Activated B cell treated with CpG ODN at 0.5 μM for 24 hours (primary cell): ENCODE data around the gene UBE2E3. TPM values are rescaled to one million over a fixed set of nuclear protein-coding genes. Genes with fewer than 3 reads are reported as not detected.

ENCODE experiments used
- ATAC-seq: fragments of 200-7000 bp; cut with Tn5 transposase; one replicate; pipeline ENCODE4 v1.10.0; 2021; ENCODE audit warnings: low read depth, mild to moderate bottlenecking, moderate library complexity
- CTCF ChIA-PET: fragments of 350-600 bp; sonication (Branson Sonifier 250); formaldehyde crosslinking; loops from one replicate; lab custom pipeline; 2021; ENCODE audit warnings: antibody characterized with exemption; lab: Charles Lee
- POLR2A ChIA-PET: fragments of 350-600 bp; sonication (Branson Sonifier 250); formaldehyde crosslinking; loops from one replicate; lab custom pipeline; 2021; ENCODE audit warnings: antibody characterized with exemption; lab: Charles Lee
- DNase-seq: peaks from one replicate; pipeline ENCODE4 v3.0.0; 2022
- H3K27ac Mint-ChIP-seq: one replicate; pipeline ENCODE4 v1.8.0; 2020; ENCODE audit warnings: mixed read lengths
- H3K27me3 Mint-ChIP-seq: one replicate; pipeline ENCODE4 v1.8.0; 2021; ENCODE audit warnings: mixed read lengths
- H3K36me3 Mint-ChIP-seq: one replicate; pipeline ENCODE4 v1.8.0; 2021; ENCODE audit warnings: low read depth, mixed read lengths
- H3K4me1 Mint-ChIP-seq: one replicate; pipeline ENCODE4 v1.8.0; 2021; ENCODE audit warnings: mixed read lengths
- H3K4me3 Mint-ChIP-seq: one replicate; pipeline ENCODE4 v1.8.0; 2020; ENCODE audit warnings: mild to moderate bottlenecking, mixed read lengths
- H3K9me3 Mint-ChIP-seq: one replicate; pipeline ENCODE4 v1.8.0; 2020; ENCODE audit warnings: mixed read lengths
- intact Hi-C: fragments of 100-400 bp; cut with micrococcal nuclease; formaldehyde crosslinking; loops from one replicate; pipeline ENCODE4 v1.15.1; 2024
- total RNA-seq: library from RNA; stranded (reverse); gene quantifications from 2 replicates; pipeline ENCODE4 v1.2.3, GENCODE V29; 2022
- TF ChIP-seq, protein P1 (sequence below): fragments of 200-600 bp; IDR thresholded peaks from one replicate; pipeline ENCODE4 v1.8.0; 2022; ENCODE audit warnings: antibody characterized with exemption, mild to moderate bottlenecking

UBE2E3 gene
- total RNA-seq, 1 donor from 2014 or later: 33.6 TPM

DNA sequence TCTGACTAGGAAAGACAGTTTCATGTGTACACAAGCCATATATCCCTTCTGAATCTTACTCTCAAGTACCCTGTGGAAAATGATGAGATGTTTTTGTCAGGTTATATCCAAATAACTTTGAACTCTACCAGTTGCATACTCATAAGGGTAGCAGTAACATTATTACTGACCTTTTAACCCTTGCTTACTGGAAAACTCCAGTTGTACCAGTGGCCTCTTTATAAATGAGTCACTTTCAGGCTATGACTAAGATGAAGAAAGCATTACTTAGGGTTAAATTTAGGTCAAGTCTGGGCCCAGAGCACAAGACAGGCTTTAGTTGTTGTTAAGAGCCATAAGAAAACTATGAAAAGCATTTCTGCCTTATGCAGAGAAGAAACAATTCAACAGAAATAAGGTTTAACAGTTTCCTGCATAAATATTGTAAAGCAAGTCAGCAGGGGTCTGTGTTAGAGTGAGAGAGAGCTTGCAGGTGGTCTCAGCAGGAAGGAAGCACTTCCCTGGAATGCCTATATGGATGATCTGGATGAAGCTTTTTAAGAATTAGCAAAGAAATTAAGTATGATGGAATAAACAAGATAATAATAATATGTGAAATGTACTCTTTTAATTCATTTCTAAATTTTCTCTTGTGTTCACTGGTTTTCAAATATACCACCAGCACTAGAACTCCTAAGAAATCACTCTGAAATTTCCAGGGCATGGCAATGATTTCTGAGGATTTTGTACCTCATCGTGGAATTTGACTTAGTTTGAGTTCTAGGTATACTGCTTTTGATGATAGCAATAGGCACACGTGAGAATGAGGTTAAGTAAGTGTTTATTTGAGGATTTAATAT is 126.6 kb downstream of the UBE2E3 start:
- Mint-ChIP-seq H3K4me3 (no peak overlapping the region), H3K36me3 (no peaks in the 10 kb centered on the region), H3K27ac (no peak overlapping the region), H3K27me3 (no peaks in the 10 kb centered on the region), H3K4me1 (peaks cover 8% of the 10 kb centered on the region), H3K9me3 (no peaks in the 10 kb centered on the region)
- ChIA-PET POLR2A (no interaction called here), CTCF (interaction anchor here (0.7 to 4.5 kb wide), 6 partner anchors 198 to 609 kb away, joined by 3 to 57 read pairs (median 28); partner anchors contain the start of gene ITGA4)
- TF ChIP-seq, protein P1, sequence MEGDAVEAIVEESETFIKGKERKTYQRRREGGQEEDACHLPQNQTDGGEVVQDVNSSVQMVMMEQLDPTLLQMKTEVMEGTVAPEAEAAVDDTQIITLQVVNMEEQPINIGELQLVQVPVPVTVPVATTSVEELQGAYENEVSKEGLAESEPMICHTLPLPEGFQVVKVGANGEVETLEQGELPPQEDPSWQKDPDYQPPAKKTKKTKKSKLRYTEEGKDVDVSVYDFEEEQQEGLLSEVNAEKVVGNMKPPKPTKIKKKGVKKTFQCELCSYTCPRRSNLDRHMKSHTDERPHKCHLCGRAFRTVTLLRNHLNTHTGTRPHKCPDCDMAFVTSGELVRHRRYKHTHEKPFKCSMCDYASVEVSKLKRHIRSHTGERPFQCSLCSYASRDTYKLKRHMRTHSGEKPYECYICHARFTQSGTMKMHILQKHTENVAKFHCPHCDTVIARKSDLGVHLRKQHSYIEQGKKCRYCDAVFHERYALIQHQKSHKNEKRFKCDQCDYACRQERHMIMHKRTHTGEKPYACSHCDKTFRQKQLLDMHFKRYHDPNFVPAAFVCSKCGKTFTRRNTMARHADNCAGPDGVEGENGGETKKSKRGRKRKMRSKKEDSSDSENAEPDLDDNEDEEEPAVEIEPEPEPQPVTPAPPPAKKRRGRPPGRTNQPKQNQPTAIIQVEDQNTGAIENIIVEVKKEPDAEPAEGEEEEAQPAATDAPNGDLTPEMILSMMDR: no peak
- intact Hi-C loops: loop anchor here (10.0 kb wide), 1 partner anchor 798 kb away; no protein-coding TSS in a partner anchor
- DNase-seq (no peak), ATAC-seq (peak; percentile 80)

DNA sequence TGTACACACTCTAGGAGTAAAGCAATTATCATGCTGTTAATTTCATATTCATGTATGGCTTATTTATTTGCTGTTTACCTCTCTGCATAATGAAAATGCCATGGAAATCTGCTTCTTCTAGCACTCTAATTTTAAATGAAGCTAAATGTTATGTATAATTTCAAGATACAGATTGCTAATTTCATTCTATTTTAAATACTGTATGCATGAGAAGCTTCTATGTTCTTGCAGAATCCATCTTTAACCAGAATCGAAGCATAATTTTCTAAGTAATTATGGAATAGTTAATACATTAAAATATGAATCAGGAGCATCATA is 127.2 kb downstream of the UBE2E3 start:
- intact Hi-C loops: loop anchor here (10.0 kb wide), 1 partner anchor 797 kb away; no protein-coding TSS in a partner anchor

DNA sequence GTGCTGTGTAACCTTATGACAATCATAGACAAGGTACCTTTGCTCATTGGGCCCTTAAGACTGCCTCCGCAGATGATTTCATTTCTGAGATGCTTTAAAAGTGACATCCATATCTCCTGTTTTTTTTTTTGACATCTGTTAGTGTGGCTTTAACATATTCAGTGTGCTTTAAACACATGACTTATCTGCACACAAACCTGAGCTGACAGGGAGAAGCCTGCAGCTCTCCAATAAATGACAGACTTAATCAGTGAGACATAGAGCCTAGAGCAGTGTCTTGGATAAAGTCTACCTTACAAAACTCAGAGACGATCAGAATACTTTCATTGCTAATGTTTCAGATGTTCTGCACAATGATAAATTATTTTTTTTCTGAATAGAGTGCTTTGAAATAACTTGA is 130.7 kb downstream of the UBE2E3 start:
- CTCF ChIA-PET: interaction anchor here (1.1 kb wide), 1 partner anchor 16 kb away, joined by 3 read pairs; no protein-coding TSS in a partner anchor
- no peak overlapping the region for H3K27ac Mint-ChIP-seq

More for the DNA sequence above, 127.2 kb downstream of the UBE2E3 start:
- TF ChIP-seq, protein P1: no peak
- Mint-ChIP-seq H3K4me1 (peaks cover 8% of the 10 kb centered on the region), H3K9me3 (no peaks in the 10 kb centered on the region), H3K36me3 (no peaks in the 10 kb centered on the region), H3K27ac (no peak overlapping the region), H3K27me3 (no peaks in the 10 kb centered on the region), H3K4me3 (no peak overlapping the region)
- POLR2A ChIA-PET: no interaction called here
- no peak for ATAC-seq
- CTCF ChIA-PET: interaction anchor here (0.7 to 0.8 kb wide), 2 partner anchors 359 to 608 kb away, joined by 3 read pairs; no protein-coding TSS in a partner anchor
- no peak for DNase-seq

DNA sequence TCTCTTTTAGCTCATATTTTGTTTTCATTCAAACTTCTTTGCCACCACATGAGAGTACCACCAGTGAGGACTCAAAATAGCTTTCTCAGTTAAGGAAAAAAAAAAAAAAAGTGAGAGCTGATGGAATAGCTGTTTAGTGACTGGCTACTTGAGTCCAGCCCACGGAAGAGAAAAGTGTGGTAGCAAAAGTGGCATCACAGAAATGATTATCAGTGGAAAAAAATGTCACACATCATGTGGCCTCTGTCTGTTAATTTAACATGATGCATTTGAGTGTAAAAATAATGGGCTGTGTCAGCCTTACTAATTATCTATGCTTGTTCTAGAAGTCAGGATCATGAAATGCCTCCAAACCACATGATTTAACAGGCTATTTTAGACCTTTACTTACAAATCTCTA is 132.5 kb downstream of the UBE2E3 start:
- intact Hi-C loops: no loop called here
- Mint-ChIP-seq H3K9me3 (no peaks in the 10 kb centered on the region), H3K27me3 (no peaks in the 10 kb centered on the region), H3K4me3 (no peak overlapping the region), H3K4me1 (no peaks in the 10 kb centered on the region), H3K36me3 (no peaks in the 10 kb centered on the region), H3K27ac (no peak overlapping the region)
- ATAC-seq (no peak), DNase-seq (no peak)
- TF ChIP-seq, protein P1: no peak
- CTCF ChIA-PET: interaction anchor here (0.6 kb wide), 1 partner anchor 455 kb away, joined by 3 read pairs; no protein-coding TSS in a partner anchor
- POLR2A ChIA-PET: no interaction called here

More for the DNA sequence above, 130.7 kb downstream of the UBE2E3 start:
- no peaks in the 10 kb centered on the region for H3K27me3 Mint-ChIP-seq
- intact Hi-C loops: no loop called here
- no peak overlapping the region for H3K4me3 Mint-ChIP-seq
- ATAC-seq (no peak), DNase-seq (no peak)
- peaks cover 5% of the 10 kb centered on the region for H3K4me1 Mint-ChIP-seq
- H3K36me3 Mint-ChIP-seq: no peaks in the 10 kb centered on the region
- TF ChIP-seq, protein P1: no peak
- POLR2A ChIA-PET: no interaction called here
- no peaks in the 10 kb centered on the region for H3K9me3 Mint-ChIP-seq
